ENCODE measurements around the gene HOXB4. TPM values are rescaled to one million over a fixed set of nuclear protein-coding genes. Genes with fewer than 3 reads are reported as not detected.

Gene HOXB4
- polyA plus RNA-seq, 1 donor from 2014 or later = 0.14 TPM

- Mint-ChIP-seq H3K9me3 (no peaks in the 10 kb centered on the region), H3K4me1 (peaks cover 0 to 4% (median 1%) of the 10 kb centered on the region in 3 donors), H3K36me3 (peaks cover 3% of the 10 kb centered on the region), H3K27me3 (peaks cover 19% of the 10 kb centered on the region), H3K27ac (no peak overlapping the region), H3K4me3 (no peak overlapping the region)
These were observed 26.3 kb downstream of the HOXB4 start for GRCh38 chr17:48551596-48552465.

GRCh38 chr17:48551214-48551555, 27.0 kb downstream of the HOXB4 start:
- Mint-ChIP-seq H3K4me1 (peaks cover 0 to 4% (median 1%) of the 10 kb centered on the region in 3 donors), H3K9me3 (no peaks in the 10 kb centered on the region), H3K4me3 (no peak overlapping the region), H3K27me3 (peaks cover 19% of the 10 kb centered on the region), H3K27ac (no peak overlapping the region), H3K36me3 (peaks cover 3% of the 10 kb centered on the region)

GRCh38 chr17:48550502-48551213, 27.5 kb downstream of the HOXB4 start:
- Mint-ChIP-seq H3K27me3 (peaks cover 23% of the 10 kb centered on the region), H3K9me3 (no peaks in the 10 kb centered on the region), H3K36me3 (peaks cover 3% of the 10 kb centered on the region), H3K27ac (no peak overlapping the region), H3K4me3 (no peak overlapping the region), H3K4me1 (peaks cover 0 to 4% (median 1%) of the 10 kb centered on the region in 3 donors)

- H3K9me3 Mint-ChIP-seq = no peaks in the 10 kb centered on the region
- peaks cover 3% of the 10 kb centered on the region for H3K36me3 Mint-ChIP-seq
- H3K27me3 Mint-ChIP-seq = peaks cover 25% of the 10 kb centered on the region
- peaks cover 0 to 3% (median 0%) of the 10 kb centered on the region in 3 donors for H3K4me1 Mint-ChIP-seq
- H3K27ac Mint-ChIP-seq = no peak overlapping the region
- H3K4me3 Mint-ChIP-seq = no peak overlapping the region
These were observed 28.1 kb downstream of the HOXB4 start for GRCh38 chr17:48549914-48550501.

GRCh38 chr17:48549281-48549630, 28.9 kb downstream of the HOXB4 start:
- Mint-ChIP-seq H3K4me1 (peaks cover 0 to 4% (median 0%) of the 10 kb centered on the region in 3 donors), H3K27ac (no peak overlapping the region), H3K27me3 (peaks cover 26% of the 10 kb centered on the region)

GRCh38 chr17:48548523-48549280, 29.4 kb downstream of the HOXB4 start:
- peaks cover 30% of the 10 kb centered on the region for H3K27me3 Mint-ChIP-seq
- H3K9me3 Mint-ChIP-seq = no peaks in the 10 kb centered on the region
- H3K36me3 Mint-ChIP-seq = peaks cover 3% of the 10 kb centered on the region
- H3K4me1 Mint-ChIP-seq = peaks cover 3 to 7% (median 5%) of the 10 kb centered on the region in 3 donors
- H3K27ac Mint-ChIP-seq = peak overlapping the region in 1 of 3 donors; percentile 86
- H3K4me3 Mint-ChIP-seq = peak overlapping the region in 1 of 4 donors; percentile 17

More at GRCh38 chr17:48549281-48549630, 28.9 kb downstream of the HOXB4 start:
- peaks cover 3% of the 10 kb centered on the region for H3K36me3 Mint-ChIP-seq
- no peaks in the 10 kb centered on the region for H3K9me3 Mint-ChIP-seq
- no peak overlapping the region for H3K4me3 Mint-ChIP-seq

- no peaks in the 10 kb centered on the region for H3K9me3 Mint-ChIP-seq
- peaks cover 4 to 9% (median 6%) of the 10 kb centered on the region in 3 donors for H3K4me1 Mint-ChIP-seq
- peak overlapping the region in 1 of 3 donors; percentile 86 for H3K27ac Mint-ChIP-seq
- peaks cover 3% of the 10 kb centered on the region for H3K36me3 Mint-ChIP-seq
- H3K4me3 Mint-ChIP-seq = no peak overlapping the region
- H3K27me3 Mint-ChIP-seq = peaks cover 30% of the 10 kb centered on the region
These were observed 30.2 kb downstream of the HOXB4 start for GRCh38 chr17:48547808-48548522.

- no peaks in the 10 kb centered on the region for H3K36me3 Mint-ChIP-seq
- peak overlapping the region in 1 of 3 donors; percentile 86 for H3K27ac Mint-ChIP-seq
- H3K9me3 Mint-ChIP-seq = no peaks in the 10 kb centered on the region
- no peak overlapping the region for H3K4me3 Mint-ChIP-seq
- H3K27me3 Mint-ChIP-seq = peaks cover 34% of the 10 kb centered on the region
- peaks cover 8 to 14% (median 11%) of the 10 kb centered on the region in 3 donors for H3K4me1 Mint-ChIP-seq
These were observed 31.0 kb downstream of the HOXB4 start for GRCh38 chr17:48546924-48547807.

- no peak overlapping the region for H3K27ac Mint-ChIP-seq
- H3K4me1 Mint-ChIP-seq = peaks cover 10 to 15% (median 11%) of the 10 kb centered on the region in 3 donors
- no peak overlapping the region for H3K4me3 Mint-ChIP-seq
- H3K36me3 Mint-ChIP-seq = no peaks in the 10 kb centered on the region
- peaks cover 41% of the 10 kb centered on the region for H3K27me3 Mint-ChIP-seq
- no peaks in the 10 kb centered on the region for H3K9me3 Mint-ChIP-seq
These were observed 31.8 kb downstream of the HOXB4 start for GRCh38 chr17:48546137-48546923.

- Mint-ChIP-seq H3K9me3 (no peaks in the 10 kb centered on the region), H3K36me3 (no peaks in the 10 kb centered on the region), H3K27me3 (peaks cover 47% of the 10 kb centered on the region), H3K27ac (peak overlapping the region in 1 of 3 donors; percentile 7), H3K4me3 (peak overlapping the region in 2 of 4 donors; percentile 4 to 66), H3K4me1 (peaks cover 11 to 15% (median 12%) of the 10 kb centered on the region in 3 donors)
These were observed 32.6 kb downstream of the HOXB4 start for GRCh38 chr17:48545539-48545938.

GRCh38 chr17:48545022-48545375, 33.2 kb downstream of the HOXB4 start, which contains the start of gene HOXB2:
HOXB2 (minus strand) TSS chr17:48545109; CDS start chr17:48544911, 198 bp downstream.
- peak within 1 kb of the TSS in 2 of 3 donors; percentile 8 to 94 for H3K27ac Mint-ChIP-seq
- H3K4me1 Mint-ChIP-seq = peaks cover 11 to 15% (median 12%) of the 10 kb centered on the region in 3 donors

GRCh38 chr17:48544349-48545021, 33.7 kb downstream of the HOXB4 start:
- Mint-ChIP-seq H3K36me3 (no peaks in the 10 kb centered on the region), H3K4me3 (peak overlapping the region; percentile 66 to 91 (median 72)), H3K9me3 (no peaks in the 10 kb centered on the region), H3K27ac (peak overlapping the region in 2 of 3 donors; percentile 8 to 94), H3K27me3 (peaks cover 53% of the 10 kb centered on the region), H3K4me1 (peaks cover 11 to 15% (median 12%) of the 10 kb centered on the region in 3 donors)

More at GRCh38 chr17:48545022-48545375, 33.2 kb downstream of the HOXB4 start, which contains the start of gene HOXB2:
- H3K9me3 Mint-ChIP-seq = no peaks in the 10 kb centered on the region
- peak within 1 kb of the TSS; percentile 72 to 91 (median 78) for H3K4me3 Mint-ChIP-seq
- no peaks in the 10 kb centered on the region for H3K36me3 Mint-ChIP-seq
- peaks cover 50% of the 10 kb centered on the region for H3K27me3 Mint-ChIP-seq

All from IgD-negative memory B cell (primary cell).